ENCODE measurements around the gene SP9. TPM values are rescaled to one million over a fixed set of nuclear protein-coding genes. Genes with fewer than 3 reads are reported as not detected.

The SP9 gene
- polyA plus RNA-seq, 2 of the 4 experiments (the other 2 are of a cell fraction) = 3.3 to 3.8 TPM

- Histone ChIP-seq H3K4me2 (no peak overlapping the region), H3K9me3 (no peaks in the 10 kb centered on the region), H3K4me1 (no peaks in the 10 kb centered on the region), H3K27ac (no peak overlapping the region), H3K4me3 (no peak overlapping the region)
- POLR2A ChIA-PET = interaction anchor here (0.7 kb wide), 1 partner anchor 26 kb away, joined by 6 read pairs; no protein-coding TSS in a partner anchor
- CTCF ChIA-PET = no interaction called here
- ATAC-seq = no peak
- no peak for DNase-seq (ENCODE audit: low read depth in 1 of 2, low spot score in 1 of 2)
- 87% methylated on average over 3 of the region's 3 CpGs for WGBS (ENCODE audit: missing lambda C conversion rate)
- no peak for FAIRE-seq
- TF ChIP-seq CTCF (IDR thresholded peaks at IDR 0.05) = no peak
These were observed 50.4 kb downstream of the SP9 start for GRCh38 chr2:174385201-174385600.

Other genes starting within 250 kb of the SP9 start
- 145 and 226 TPM in 2 replicates for gene OLA1, start 86.4 kb upstream of the SP9 start, polyA plus RNA-seq (2011; rRNA removed)
- gene OLA1, start 86.4 kb upstream of the SP9 start, polyA plus RNA-seq (2017; fragmentation: RNase III; extraction: RNeasy Plus Mini Kit Qiagen cat#74134 plus additional on column Dnase treatment) = 118 to 132 TPM (median 127 TPM) in 3 replicates
- 17.7 and 28.5 TPM in 2 replicates for gene SCRN3, start 60.8 kb downstream of the SP9 start, polyA plus RNA-seq (2011; rRNA removed)
- gene SCRN3, start 60.8 kb downstream of the SP9 start, polyA plus RNA-seq (2017; fragmentation: RNase III; extraction: RNeasy Plus Mini Kit Qiagen cat#74134 plus additional on column Dnase treatment) = 24.0 to 25.5 TPM (median 24.4 TPM) in 3 replicates
- gene GPR155, start 152.1 kb downstream of the SP9 start, polyA plus RNA-seq (2011; rRNA removed) = 1.5 and 1.7 TPM in 2 replicates
- gene GPR155, start 152.1 kb downstream of the SP9 start, polyA plus RNA-seq (2017; fragmentation: RNase III; extraction: RNeasy Plus Mini Kit Qiagen cat#74134 plus additional on column Dnase treatment) = 0.49 to 0.86 TPM (median 0.63 TPM) in 3 replicates